ENCODE results near the gene ACTN3. TPM values are rescaled to one million over a fixed set of nuclear protein-coding genes. Genes with fewer than 3 reads are reported as not detected.

Gene ACTN3
- total and polyA plus RNA-seq, 2 donors (not counting 1 experiment from before 2014, with no cell fraction given) = under 0.01 TPM; not detected in 1

- no peaks in the 10 kb centered on the region for H3K36me3 ChIP-seq (ENCODE audit: control insufficient read depth, insufficient read depth, low read length)
- no peaks in the 10 kb centered on the region for H4K20me1 ChIP-seq (ENCODE audit: control insufficient read depth, extremely low read depth, insufficient read depth, low read length)
- H2AFZ ChIP-seq (ENCODE audit: low read length) = no peak overlapping the region
- H3K27me3 ChIP-seq (ENCODE audit: control insufficient read depth, insufficient read depth, low read length) = no peaks in the 10 kb centered on the region
- peaks cover 6% of the 10 kb centered on the region for H3K79me2 ChIP-seq (ENCODE audit: control insufficient read depth, insufficient read depth, low read length)
- no peak overlapping the region for H3K9ac ChIP-seq (ENCODE audit: insufficient read depth, low read length)
- DNase-seq (ENCODE audit: low read depth in 2 of 2) = no peak
- no peaks in the 10 kb centered on the region for H3K4me1 ChIP-seq (ENCODE audit: control insufficient read depth, extremely low read depth, insufficient read depth, low read length)
- H3K27ac ChIP-seq (ENCODE audit: insufficient read depth, low read length) = no peak overlapping the region
- no peak overlapping the region for H3K4me2 ChIP-seq (ENCODE audit: extremely low read depth, insufficient read depth, low read length)
- H3K4me3 ChIP-seq (replicated peaks in 1 of 4; ENCODE audit: control extremely low read depth in 1 of 4, insufficient read depth in 1 of 4, low read depth in 3 of 4, low read length in 4 of 4) = no peak overlapping the region
- no peaks in the 10 kb centered on the region for H3K9me3 ChIP-seq (ENCODE audit: control insufficient read depth, insufficient read depth, low read depth, low read length)
- TF ChIP-seq EZH2 (IDR thresholded peaks at IDR 0.05; ENCODE audit: low read length, missing control alignments) (no peak), CTCF (conservative IDR thresholded peaks at IDR 0.05 in 1 of 2, IDR thresholded peaks at IDR 0.05 in 1 of 2; ENCODE audit: low read depth in 1 of 2, low read length in 2 of 2) (no peak)
Observed at GRCh38 chr11:66591175-66591574, 44.5 kb downstream of the ACTN3 start.

- no peaks in the 10 kb centered on the region for H3K36me3 ChIP-seq (ENCODE audit: control insufficient read depth, insufficient read depth, low read length)
- peak; percentile 88 to 95 for DNase-seq (ENCODE audit: low read depth in 2 of 2)
- TF ChIP-seq CTCF (conservative IDR thresholded peaks at IDR 0.05 in 1 of 2, IDR thresholded peaks at IDR 0.05 in 1 of 2; ENCODE audit: low read depth in 1 of 2, low read length in 2 of 2) (peak; percentile 49 to 56), EZH2 (IDR thresholded peaks at IDR 0.05; ENCODE audit: low read length, missing control alignments) (no peak)
- peak within 1 kb of the TSS; percentile 87 for H3K27ac ChIP-seq (ENCODE audit: insufficient read depth, low read length)
- H2AFZ ChIP-seq (ENCODE audit: low read length) = peak within 1 kb of the TSS; percentile 98
- peak within 1 kb of the TSS; percentile 97 for H3K4me2 ChIP-seq (ENCODE audit: extremely low read depth, insufficient read depth, low read length)
- no peaks in the 10 kb centered on the region for H3K9me3 ChIP-seq (ENCODE audit: control insufficient read depth, insufficient read depth, low read depth, low read length)
- H3K4me3 ChIP-seq (replicated peaks in 1 of 4; ENCODE audit: control extremely low read depth in 1 of 4, insufficient read depth in 1 of 4, low read depth in 3 of 4, low read length in 4 of 4) = peak within 1 kb of the TSS; percentile 76 to 93 (median 88)
- H3K27me3 ChIP-seq (ENCODE audit: control insufficient read depth, insufficient read depth, low read length) = no peaks in the 10 kb centered on the region
- H3K4me1 ChIP-seq (ENCODE audit: control insufficient read depth, extremely low read depth, insufficient read depth, low read length) = no peaks in the 10 kb centered on the region
- peaks cover 6% of the 10 kb centered on the region for H3K79me2 ChIP-seq (ENCODE audit: control insufficient read depth, insufficient read depth, low read length)
- peak within 1 kb of the TSS; percentile 84 for H3K9ac ChIP-seq (ENCODE audit: insufficient read depth, low read length)
- H4K20me1 ChIP-seq (ENCODE audit: control insufficient read depth, extremely low read depth, insufficient read depth, low read length) = no peaks in the 10 kb centered on the region
Observed at GRCh38 chr11:66592457-66593302, 46.0 kb downstream of the ACTN3 start, which contains the start of the genes CCDC87 and CCS. TSS of gene CCDC87 (minus strand) at chr11:66593063. CDS start at chr11:66593015, 48 bp downstream. TSS of gene CCS (plus strand) at chr11:66593185. CDS start at chr11:66593262, 77 bp downstream.

- Histone ChIP-seq H3K4me2 (ENCODE audit: extremely low read depth, insufficient read depth, low read length) (peak overlapping the region; percentile 97), H3K79me2 (ENCODE audit: control insufficient read depth, insufficient read depth, low read length) (peaks cover 6% of the 10 kb centered on the region), H3K9ac (ENCODE audit: insufficient read depth, low read length) (peak overlapping the region; percentile 84), H3K36me3 (ENCODE audit: control insufficient read depth, insufficient read depth, low read length) (no peaks in the 10 kb centered on the region), H4K20me1 (ENCODE audit: control insufficient read depth, extremely low read depth, insufficient read depth, low read length) (no peaks in the 10 kb centered on the region), H3K27me3 (ENCODE audit: control insufficient read depth, insufficient read depth, low read length) (no peaks in the 10 kb centered on the region), H3K9me3 (ENCODE audit: control insufficient read depth, insufficient read depth, low read depth, low read length) (no peaks in the 10 kb centered on the region), H3K27ac (ENCODE audit: insufficient read depth, low read length) (peak overlapping the region; percentile 87), H3K4me1 (ENCODE audit: control insufficient read depth, extremely low read depth, insufficient read depth, low read length) (no peaks in the 10 kb centered on the region), H2AFZ (ENCODE audit: low read length) (peak overlapping the region; percentile 98), H3K4me3 (replicated peaks in 1 of 4; ENCODE audit: control extremely low read depth in 1 of 4, insufficient read depth in 1 of 4, low read depth in 3 of 4, low read length in 4 of 4) (peak overlapping the region; percentile 76 to 93 (median 88))
- DNase-seq (ENCODE audit: low read depth in 2 of 2) = no peak
- no peak for TF ChIP-seq EZH2 (IDR thresholded peaks at IDR 0.05; ENCODE audit: low read length, missing control alignments)
- no peak for TF ChIP-seq CTCF (conservative IDR thresholded peaks at IDR 0.05 in 1 of 2, IDR thresholded peaks at IDR 0.05 in 1 of 2; ENCODE audit: low read depth in 1 of 2, low read length in 2 of 2)
Observed at GRCh38 chr11:66593303-66593635, 46.6 kb downstream of the ACTN3 start.

All from fibroblast of lung (primary cell).